GM19043 (cell line): Measurements from ENCODE around the gene IARS2.
"Not testable (repeated sequence)": the region's sequence is repeated elsewhere in the genome, so short reads cannot be mapped to it uniquely, and the experiment has no call there.

Experiments
- ATAC-seq: cut with Tn5 transposase; IDR thresholded peaks from one replicate; pipeline ENCODE4 v1.9.1; 2021; ENCODE audit warnings: low read depth; ENCODE audit not compliant: unreplicated experiment

The IARS2 gene

DNA sequence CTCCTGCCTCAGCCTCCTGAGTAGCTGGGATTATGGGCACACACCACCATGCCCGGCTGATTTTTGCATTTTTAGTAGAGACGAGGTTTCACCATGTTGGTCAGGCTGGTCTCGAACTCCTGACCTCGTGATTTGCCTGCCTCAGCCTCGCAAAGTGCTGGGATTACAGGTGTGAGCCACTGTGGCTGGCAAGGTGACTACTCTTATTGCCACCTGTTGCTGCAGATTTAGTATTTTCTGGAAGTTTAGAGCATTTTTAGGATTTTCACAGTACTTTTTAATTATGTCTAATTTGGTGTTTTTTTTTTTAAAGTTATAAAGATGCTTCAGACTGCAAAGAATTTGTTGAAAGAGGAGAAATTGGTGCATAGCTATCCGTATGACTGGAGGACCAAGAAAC is 16.5 kb downstream of the IARS2 start:
- ATAC-seq, result not testable (repeated sequence)

DNA sequence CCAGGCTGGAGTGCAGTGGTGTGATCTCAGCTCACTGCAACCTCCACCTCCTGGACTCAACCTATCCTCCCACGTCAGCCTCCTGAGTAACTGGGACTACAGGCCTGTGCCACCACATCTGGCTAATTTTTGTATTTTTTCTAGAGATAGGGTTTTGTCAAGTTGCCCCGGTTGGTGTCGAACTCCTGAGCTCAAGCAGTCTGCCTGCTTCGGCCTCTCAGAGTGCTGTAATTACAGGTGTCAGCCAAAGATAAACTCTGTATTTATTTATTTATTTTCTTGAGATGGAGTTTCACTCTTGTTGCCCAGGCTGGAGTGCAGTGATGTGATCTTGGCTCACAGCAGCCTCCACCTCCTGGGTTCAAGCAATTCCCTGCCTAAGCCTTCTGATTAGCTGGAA is 18.7 kb downstream of the IARS2 start:
- not testable (repeated sequence) for ATAC-seq

DNA sequence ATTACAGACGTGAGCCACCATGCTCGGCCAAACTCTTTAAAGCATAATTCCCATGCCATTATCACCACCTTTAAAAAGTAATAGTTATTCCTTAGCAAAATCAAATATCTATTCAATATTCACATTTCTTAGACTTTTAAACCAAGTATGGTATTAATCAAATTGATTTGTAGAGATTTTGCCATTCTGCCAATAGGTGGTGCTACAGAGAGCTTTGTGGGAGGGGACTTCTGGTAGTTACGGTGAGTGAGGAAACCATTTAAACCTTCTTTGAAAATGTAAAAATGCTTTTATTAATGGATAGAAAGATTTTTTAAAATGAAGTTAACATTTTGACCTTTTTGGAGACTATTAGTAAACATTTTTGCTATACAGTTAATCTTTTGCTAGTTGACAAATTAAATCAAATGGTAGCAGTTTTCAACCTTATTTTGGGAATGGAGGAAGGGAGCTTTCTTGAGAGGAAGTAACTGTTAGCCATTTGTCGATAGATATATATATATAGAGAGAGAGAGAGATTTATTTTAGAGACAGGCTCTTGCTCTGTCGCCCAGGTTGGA is 19.3 kb downstream of the IARS2 start:
- ATAC-seq, result peak; percentile 70

DNA sequence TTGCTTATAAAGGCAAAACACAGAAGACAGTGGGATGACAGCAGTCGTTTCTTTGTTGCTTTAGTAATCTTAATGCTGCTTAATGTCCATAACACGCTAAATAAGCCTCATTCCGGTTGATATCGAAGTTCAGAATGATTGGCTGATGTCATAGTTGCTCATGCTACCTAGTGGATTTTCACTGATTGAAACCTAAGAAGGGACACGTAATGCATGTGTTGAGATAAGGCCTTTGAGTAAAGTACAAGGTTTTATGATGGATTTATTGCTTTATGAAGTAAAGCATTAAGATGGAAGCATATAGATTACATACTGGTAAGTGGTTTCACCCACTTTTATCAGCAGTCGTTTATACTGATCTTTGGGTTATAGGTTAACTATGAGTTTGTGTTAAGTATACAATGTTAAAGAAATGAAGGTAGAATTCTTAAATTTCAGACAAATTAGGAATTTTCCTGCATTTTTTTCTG is 25.1 kb downstream of the IARS2 start:
- no peak for ATAC-seq

DNA sequence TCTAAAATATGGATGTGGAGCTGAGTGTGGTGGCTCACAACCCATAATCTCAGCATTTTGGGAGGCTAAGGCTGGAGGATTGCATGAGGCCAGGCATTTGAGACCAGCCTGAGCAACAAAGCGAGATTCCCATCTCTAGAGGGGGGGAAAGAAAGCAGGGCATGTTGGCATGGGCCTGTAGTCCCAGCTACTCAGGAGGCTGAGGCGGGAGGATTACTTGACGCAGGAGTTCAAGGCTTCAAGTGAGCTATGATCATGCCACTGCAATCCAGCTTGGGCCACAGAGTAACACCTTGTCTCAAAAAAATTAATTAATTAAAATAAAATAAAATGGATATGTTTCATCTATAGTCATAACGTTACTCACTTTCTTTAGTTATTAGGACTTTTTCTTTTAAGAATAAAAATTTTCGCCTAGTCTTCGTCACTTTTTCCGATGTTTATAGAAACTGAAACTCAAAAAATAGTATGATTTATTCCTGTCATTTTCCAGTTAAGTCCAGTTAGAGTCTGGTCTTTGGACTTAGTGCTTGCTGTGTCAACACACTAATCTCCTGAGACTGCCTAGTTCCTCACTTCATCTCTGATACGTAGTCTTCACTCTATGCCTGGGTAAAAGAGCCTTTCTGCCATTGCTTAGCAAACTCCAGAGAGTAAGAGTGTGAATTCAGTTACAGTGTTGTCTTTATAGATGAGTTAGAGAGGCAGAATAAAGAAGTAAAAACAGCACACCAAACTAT is 28.0 kb downstream of the IARS2 start:
- no peak for ATAC-seq

DNA sequence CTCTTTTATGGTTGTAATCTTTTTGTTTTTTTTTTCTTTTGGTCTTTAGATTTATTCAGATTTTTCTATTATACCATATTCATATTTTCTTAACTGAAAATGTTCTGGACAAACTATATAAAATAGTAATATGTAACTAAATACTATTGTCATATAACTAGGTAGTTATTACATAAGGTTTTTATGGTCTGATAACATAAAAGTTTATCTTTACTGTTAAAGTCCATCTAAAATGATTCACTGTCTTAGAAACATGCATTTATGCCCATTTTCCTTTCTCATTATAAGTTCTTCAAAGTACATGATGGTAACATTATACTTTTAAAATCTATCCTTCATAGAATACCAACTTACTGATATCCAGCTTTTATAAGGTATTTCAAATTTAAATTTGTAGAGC is 29.1 kb downstream of the IARS2 start:
- ATAC-seq, result no peak

DNA sequence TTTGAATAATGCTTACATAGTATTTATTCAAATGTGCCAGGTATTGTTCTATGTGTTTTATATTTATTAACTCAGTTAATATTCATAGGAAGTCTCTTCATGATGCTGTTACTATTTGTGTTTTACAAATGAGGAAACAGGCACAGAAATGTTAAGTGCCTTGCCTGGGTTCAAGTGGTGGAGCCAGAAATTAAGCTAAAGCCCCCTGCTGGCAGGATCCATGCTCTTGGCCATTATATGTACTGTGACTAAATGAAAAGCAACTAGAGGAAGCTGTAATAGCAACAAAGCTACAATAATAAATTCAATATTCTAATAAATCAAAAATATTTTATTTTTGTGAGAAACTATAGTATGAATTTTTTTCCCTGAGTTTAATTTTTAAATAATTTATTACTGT is 30.0 kb downstream of the IARS2 start:
- ATAC-seq, result no peak

DNA sequence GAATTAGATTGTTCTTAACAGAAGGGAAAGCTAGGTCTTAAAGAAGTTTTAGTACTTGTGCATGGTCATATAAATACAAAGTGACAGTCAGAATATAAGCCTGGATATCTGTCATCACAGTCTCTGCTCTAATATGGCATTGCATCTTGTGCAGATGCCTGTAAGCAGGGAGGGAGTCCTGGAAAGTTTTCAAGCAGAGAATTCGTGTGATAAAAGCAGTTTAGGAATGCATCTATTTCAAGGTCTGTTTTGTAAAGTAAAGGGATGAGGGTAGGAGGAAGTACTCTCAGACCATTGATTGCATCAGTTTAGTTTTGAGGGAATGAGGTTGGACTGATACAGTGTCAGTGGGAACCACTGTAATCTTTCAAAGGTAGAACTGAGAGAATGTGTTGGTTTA is 30.6 kb downstream of the IARS2 start:
- no peak for ATAC-seq

DNA sequence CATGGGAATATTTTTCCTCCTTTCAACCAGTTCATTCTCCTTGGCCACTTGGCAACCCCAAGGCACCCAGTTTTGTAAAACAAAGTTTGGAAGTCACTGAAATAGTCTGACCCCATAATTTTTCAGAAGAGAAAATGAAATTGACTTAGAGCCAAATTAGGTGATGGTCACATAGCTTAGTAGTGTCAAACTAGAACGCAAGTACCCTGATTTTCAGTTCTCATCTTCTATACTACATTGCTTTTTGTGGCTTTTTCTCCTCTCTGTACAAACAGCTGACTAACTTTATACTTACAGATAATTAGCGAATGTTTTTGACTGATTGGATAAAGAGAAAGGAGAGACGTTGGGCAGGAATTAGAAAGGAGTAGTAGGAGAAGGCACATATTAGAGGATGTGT is 33.1 kb downstream of the IARS2 start:
- no peak for ATAC-seq

DNA sequence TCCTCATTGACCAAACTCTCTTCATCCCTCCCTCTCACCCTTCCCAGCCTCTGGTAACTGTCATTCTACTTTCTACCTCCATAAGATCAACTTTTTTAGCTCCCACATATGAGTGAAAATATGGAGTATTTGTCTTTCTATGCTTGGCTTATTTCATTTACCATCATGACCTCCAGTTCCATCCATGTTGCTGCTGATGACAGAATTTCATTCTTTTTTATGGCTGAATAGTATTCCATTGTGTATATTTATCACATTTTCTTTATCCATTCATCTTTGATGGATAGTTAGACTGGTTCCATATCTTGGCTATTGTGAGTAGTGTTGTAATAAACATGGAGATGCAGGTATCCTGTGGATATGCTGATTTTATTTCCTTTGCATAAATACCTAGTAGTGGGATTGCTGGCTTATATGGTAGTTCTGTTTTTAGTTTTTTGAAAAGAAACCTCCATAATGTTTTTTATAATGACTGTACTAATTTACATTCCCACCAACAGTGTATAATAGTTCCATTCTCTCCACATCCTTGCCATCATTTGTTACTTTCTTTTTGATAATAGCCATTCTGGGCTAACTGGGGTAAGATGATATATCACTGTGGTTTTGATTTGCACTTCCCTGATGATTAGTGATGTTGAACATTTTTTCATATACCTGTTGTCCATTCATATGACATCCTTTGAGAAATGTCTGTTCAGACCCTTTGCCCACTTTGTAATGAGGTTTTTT is 35.7 kb downstream of the IARS2 start:
- ATAC-seq, result no peak

DNA sequence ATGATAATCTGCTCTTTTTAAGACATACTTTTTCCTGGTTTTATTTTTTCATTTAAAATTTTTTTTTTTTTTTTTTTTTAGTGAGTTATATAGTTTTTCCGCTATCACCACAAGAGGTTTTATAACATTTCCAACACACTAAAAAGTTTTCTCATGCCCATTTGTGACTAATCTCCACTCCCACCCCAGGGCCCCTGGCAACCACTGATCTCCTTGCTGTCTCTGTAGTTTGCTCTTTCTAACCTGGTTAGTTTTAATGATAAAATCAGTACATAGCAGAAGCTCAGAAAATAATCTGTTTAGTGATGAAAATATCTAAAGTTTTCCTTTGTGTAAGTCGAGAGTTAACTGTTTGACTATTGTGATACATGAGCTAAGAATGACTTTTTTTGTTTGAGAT is 41.8 kb downstream of the IARS2 start:
- ATAC-seq, result no peak

DNA sequence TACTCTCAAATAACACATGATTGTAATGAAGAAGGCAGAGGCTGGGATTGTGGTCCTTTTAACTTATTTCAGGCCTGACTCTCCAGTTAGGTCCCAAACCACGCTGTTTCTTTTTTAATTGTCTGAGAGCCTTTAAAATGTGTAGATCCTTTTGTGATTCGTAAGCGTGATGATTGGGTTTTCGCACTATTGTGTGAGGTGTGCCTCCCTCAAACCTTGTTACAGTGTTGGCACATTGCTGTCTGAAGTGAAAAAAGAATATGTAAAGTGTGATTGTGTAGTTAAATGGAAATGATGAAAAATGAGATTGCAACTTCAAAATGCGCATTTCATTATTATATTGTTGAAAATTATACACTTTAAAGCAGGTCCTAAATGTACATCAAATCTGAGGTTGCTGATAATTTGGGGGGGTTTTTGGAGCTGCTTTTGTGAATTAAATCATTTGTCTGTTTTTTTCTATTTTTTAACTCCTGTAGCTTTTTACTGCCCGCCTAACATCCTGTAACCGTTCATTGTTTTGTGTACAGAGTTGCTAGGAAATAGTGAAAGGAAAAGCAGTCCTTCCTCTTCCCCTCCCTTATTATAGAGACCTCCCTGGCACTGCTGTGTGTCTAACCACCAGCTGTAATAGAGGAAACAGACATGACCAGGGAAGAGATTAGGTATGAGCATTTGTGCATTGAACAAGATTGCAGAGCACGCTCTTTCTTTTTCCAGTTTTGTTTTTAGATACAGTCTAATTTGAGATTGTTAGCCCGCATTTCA is 43.3 kb downstream of the IARS2 start:
- ATAC-seq, result no peak

DNA sequence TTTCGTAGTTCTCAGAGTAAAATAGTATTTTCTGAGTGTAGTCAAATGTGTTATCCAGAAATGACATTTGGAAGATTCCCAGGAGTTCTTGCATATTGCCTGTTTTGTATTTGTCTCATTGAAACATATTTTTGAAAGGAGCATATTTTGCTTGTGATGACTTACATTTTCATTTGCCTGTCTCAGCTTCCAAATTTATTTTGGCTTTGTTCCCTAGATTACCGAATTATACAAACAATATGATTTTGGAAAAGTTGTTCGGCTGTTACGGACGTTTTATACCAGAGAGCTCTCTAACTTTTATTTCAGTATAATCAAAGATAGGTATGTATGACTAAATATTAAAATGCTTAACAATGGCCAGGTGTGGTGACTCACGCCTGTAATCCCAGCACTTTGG is 46.0 kb downstream of the IARS2 start:
- ATAC-seq, result no peak

DNA sequence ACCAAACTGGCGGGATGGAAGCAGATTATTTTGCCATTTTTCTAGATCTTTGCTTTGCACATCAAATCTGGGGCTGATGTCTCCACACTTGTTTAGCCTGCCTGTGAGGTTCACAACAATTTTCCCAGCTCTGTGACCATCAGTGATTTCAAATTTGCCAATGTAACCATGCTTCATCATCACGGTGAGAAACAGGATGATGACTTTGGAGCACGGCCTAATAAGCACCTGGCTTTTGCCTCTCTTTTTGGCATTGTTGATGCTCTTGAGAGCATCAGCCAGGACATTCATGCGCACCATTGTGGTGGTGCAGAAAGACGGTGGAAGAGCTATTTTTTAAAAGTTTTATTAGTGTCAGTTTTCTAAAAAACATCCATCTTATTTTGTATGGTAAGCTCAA is 50.1 kb downstream of the IARS2 start:
- ATAC-seq, result no peak

DNA sequence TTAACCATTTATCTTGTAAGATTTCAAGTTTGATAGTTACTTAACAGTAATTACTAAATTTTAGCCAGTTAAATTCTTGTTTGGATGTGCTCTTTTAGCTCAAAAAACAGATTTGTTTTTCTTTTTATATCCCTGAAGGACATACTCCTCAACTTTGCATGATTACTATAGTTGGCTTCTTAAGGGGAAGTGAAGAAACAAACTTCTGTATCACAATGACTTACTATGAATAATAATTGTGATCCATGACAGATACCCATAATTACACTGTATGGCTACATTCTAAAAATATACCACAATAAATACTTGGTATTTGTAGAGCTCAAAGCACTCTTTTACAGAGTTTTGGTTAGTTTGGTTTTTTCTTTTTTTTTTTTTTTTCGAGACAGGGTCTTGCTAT is 55.8 kb downstream of the IARS2 start:
- peak; percentile 54 for ATAC-seq

DNA sequence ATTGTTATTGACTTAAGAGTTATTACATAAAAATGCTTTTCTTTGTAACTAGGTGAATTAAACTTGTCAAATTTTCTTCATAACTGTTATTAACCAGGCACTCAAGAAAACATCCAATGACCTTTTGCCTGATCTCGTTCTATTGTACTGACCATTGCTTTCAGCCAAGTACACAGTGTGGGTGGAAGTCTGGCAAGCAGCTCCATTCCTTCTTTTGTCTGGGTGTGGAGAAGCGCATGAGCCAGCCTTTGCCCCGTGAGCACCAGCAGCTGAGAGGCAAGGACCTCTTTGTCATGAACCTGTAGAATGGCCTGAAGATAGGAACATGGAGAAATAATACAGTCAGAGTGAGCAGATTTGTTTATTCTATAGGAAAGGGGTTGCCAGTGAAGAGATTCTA is 57.5 kb downstream of the IARS2 start:
- ATAC-seq, result no peak

DNA sequence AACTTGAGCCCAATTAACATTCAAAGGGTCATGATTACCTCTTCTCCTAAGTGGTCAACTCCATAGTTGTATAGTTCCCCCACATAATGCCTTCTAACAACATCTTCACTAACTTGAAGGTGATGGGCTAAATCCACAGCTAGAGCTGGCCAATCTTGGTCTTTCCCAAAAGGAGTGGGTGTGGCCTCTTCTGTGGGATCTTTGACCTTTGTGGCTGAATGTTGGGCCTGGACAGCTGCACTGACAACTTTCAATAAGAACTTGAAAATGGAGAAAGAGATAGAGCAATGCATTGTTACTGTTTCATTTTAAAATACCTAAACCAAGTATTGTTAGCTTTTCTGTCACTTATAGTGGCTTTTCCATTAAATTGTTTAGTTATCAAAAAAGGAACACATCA is 59.2 kb downstream of the IARS2 start:
- no peak for ATAC-seq

DNA sequence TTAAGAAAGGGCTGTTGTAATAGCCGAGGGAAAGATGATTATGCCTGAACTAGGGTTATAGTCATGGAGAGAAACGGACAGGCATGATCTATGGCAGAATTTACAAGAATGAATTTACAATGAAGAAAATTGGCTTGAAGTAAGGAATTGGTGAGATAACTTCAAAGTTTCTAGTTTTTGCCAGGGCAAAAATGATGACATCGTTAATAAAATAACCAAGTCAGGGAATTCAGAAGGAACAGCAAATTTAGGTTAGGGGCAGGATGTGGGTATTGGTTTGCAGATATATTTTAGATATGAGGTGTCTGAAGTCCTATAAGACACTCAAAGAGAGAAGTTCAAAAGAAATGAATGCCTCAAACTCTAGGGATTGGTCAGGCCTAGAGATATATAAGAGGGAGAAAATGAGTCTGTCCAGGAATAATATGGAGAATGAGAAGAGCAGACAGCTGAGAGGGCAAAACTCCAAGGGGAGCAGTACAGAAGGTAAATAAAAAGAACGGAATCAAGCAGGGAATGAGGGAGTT is 62.8 kb downstream of the IARS2 start:
- no peak for ATAC-seq

DNA sequence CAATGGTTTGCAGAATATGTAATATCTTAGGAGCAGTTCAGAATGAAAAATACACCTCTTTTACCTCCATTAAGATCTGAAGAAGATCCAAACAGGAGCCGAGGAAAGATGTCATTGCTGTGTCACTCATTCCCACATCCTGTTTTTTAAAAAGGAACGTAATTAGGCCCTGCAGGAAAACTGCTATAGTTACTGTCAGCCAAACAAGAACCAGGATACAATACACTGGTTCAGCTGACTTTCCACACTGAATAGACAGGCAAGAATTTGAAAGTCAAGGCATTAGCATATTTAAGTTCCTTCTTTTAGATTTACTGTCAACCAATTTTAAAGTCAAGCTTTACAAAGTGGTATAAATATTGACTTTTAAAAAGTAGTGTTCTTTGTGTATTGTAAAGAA is 63.8 kb downstream of the IARS2 start:
- ATAC-seq, result no peak

DNA sequence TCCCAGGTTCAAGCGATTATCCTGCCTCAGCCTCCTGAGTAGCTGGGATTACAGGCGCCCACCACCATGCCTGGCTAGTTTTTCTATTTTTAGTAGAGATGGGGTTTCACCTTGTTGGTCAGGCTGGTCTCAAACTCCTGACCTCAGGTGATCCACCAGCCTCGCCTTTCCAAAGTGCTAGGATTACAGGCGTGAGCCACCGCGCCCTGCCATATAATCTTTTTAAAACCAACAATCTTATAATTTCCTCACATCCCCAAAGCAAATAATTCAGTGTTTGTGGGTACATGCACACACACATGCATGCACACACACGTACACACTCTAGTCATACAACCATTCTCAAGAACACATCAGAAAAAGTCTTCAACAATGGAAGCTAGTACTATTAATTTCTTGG is 64.6 kb downstream of the IARS2 start:
- ATAC-seq, result not testable (repeated sequence)

DNA sequence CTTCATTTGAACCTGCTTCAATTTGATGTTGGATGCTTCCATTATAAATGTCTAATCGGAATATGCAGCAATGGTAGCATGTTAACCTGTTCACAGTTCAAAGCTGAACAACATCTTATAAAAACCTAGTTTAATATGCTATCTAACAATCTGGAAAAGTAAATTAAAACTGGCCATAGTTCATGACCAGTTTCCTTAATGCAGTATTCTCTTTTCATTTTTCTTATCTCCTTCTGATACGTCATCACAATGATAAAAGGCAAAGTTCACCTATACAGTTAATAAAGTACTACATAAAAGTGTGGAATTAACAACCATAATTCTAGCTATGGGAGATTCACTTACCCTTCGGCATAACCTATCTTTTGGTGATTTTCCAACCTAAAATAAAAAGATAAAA is 65.1 kb downstream of the IARS2 start:
- ATAC-seq, result no peak
